PC-3 (cell line): ENCODE results near the gene ACTN4.

Experiments
- EZH2 ChIP-seq: fragments of 300-600 bp; sonication (generic); IDR thresholded peaks from one replicate; pipeline ENCODE4 v1.6.1; 2017; ENCODE audit warnings: antibody characterized with exemption, mild to moderate bottlenecking, low read length; ENCODE audit not compliant: unreplicated experiment
- TF ChIP-seq, protein P1 (sequence below): fragments of 300-600 bp; sonication (generic); conservative IDR thresholded peaks from 2 replicates; pipeline ENCODE4 v1.5.1; 2017; ENCODE audit warnings: antibody characterized with exemption, low read depth, mild to moderate bottlenecking, low read length

DNA sequence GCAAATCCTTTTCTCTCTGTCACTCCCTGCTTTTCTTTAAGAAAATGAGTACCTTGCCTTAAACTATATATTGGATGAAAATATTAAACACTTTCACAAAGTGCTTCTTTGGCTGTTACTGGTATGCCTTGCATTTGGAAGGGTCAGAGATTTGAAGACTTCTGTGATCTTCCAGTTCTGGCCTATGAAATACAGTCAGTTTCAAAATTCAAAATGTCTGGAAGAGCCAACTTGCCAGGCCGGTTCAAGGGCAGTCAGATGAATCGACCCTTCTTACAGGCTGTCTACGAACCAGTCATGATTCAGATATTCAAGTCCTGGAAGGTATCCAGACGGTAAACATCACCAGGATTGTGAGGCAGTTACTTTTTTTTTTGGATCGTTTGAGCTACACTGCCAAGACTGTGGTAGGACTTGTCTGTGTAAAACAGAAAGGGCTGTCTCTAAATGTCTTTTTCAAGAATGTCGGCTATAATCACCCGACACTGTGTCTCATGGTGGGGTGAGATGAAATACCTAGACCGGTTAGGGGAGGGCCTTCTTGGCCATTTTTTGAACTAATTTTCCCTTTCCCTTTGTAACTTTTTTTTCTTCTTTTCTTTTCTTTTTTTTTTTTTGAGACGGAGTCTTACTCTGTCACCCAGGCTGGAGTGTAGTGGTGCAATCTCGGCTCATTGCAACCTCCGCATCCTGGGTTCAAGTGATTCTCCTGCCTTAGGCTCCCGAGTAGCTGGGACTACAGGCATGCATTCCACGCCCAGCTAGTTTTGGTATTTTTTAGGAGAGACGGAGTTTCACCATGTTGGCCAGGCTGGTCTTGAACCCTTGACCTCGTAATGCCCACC is 11.2 kb downstream of the ACTN4 start:
- TF ChIP-seq EZH2, result no peak
- TF ChIP-seq, protein P1, sequence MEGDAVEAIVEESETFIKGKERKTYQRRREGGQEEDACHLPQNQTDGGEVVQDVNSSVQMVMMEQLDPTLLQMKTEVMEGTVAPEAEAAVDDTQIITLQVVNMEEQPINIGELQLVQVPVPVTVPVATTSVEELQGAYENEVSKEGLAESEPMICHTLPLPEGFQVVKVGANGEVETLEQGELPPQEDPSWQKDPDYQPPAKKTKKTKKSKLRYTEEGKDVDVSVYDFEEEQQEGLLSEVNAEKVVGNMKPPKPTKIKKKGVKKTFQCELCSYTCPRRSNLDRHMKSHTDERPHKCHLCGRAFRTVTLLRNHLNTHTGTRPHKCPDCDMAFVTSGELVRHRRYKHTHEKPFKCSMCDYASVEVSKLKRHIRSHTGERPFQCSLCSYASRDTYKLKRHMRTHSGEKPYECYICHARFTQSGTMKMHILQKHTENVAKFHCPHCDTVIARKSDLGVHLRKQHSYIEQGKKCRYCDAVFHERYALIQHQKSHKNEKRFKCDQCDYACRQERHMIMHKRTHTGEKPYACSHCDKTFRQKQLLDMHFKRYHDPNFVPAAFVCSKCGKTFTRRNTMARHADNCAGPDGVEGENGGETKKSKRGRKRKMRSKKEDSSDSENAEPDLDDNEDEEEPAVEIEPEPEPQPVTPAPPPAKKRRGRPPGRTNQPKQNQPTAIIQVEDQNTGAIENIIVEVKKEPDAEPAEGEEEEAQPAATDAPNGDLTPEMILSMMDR, result no peak
